WTC11 (cell line): ENCODE results near the gene LDLRAD4. TPM values are rescaled to one million over a fixed set of nuclear protein-coding genes. Genes with fewer than 3 reads are reported as not detected.

Experiments used
- ATAC-seq: fragments of 200-7000 bp; cut with Tn5 transposase; 2 replicates; pipeline ENCODE4 v1.10.0; 2021; ENCODE audit warnings: mild to moderate bottlenecking, moderate library complexity
- CTCF ChIA-PET: fragments of 300-600 bp; sonication (Branson Sonifier 250); formaldehyde crosslinking; loops from one replicate; lab custom pipeline; 2021; ENCODE audit warnings: antibody characterized with exemption; lab: Charles Lee
- POLR2A ChIA-PET: fragments of 350-600 bp; sonication (Branson Sonifier 250); formaldehyde crosslinking; loops from one replicate; lab custom pipeline; 2021; ENCODE audit warnings: antibody characterized with exemption; lab: Charles Lee
- DNase-seq: peaks from one replicate; pipeline ENCODE4 v3.0.0; 2021; ENCODE audit warnings: low spot score
- H3K27ac Mint-ChIP-seq: 2 replicates; pipeline ENCODE4 v1.8.0; 2021; ENCODE audit warnings: mixed read lengths
- H3K27me3 Mint-ChIP-seq: 2 replicates; pipeline ENCODE4 v1.8.0; 2021; ENCODE audit warnings: low read depth, mild to moderate bottlenecking, moderate library complexity, mixed read lengths
- H3K36me3 Mint-ChIP-seq: 2 replicates; pipeline ENCODE4 v1.8.0; 2021; ENCODE audit warnings: mixed read lengths
- H3K4me1 Mint-ChIP-seq: 2 replicates; pipeline ENCODE4 v1.8.0; 2022; ENCODE audit warnings: mixed read lengths
- H3K4me3 Mint-ChIP-seq: 2 replicates; pipeline ENCODE4 v1.8.0; 2021; ENCODE audit warnings: mild to moderate bottlenecking, moderate library complexity, mixed read lengths
- H3K9me3 Mint-ChIP-seq: 2 replicates; pipeline ENCODE4 v1.8.0; 2021; ENCODE audit warnings: mixed read lengths
- ARID4B ChIP-seq: sonication (generic); formaldehyde crosslinking; IDR thresholded peaks from 2 replicates; pipeline ENCODE4 v1.8.0; 2023; ENCODE audit warnings: missing genetic modification reagents, mild to moderate bottlenecking, borderline replicate concordance
- FOXP1 ChIP-seq: sonication (generic); formaldehyde crosslinking; IDR thresholded peaks from 2 replicates; pipeline ENCODE4 v1.8.0; 2022; ENCODE audit warnings: missing genetic modification reagents, mild to moderate bottlenecking, moderate library complexity, borderline replicate concordance
- IRF1 ChIP-seq: sonication (generic); formaldehyde crosslinking; IDR thresholded peaks from 2 replicates; pipeline ENCODE4 v1.8.0; 2023; ENCODE audit warnings: missing genetic modification reagents
- MLX ChIP-seq: sonication (generic); formaldehyde crosslinking; IDR thresholded peaks from 2 replicates; pipeline ENCODE4 v1.8.1; 2023; ENCODE audit warnings: mild to moderate bottlenecking, missing genetic modification reagents, moderate library complexity
- MYBL2 ChIP-seq: sonication (generic); formaldehyde crosslinking; IDR thresholded peaks from 2 replicates; pipeline ENCODE4 v1.8.1; 2023; ENCODE audit warnings: mild to moderate bottlenecking, moderate library complexity, missing genetic modification reagents
- NFE2L1 ChIP-seq: sonication (generic); formaldehyde crosslinking; IDR thresholded peaks from 2 replicates; pipeline ENCODE4 v1.8.1; 2023; ENCODE audit warnings: missing genetic modification reagents
- NFYB ChIP-seq: sonication (generic); formaldehyde crosslinking; conservative IDR thresholded peaks from 2 replicates; pipeline ENCODE4 v1.8.0; 2022; ENCODE audit warnings: low read depth, missing genetic modification reagents
- NR2C2 ChIP-seq: sonication (generic); formaldehyde crosslinking; IDR thresholded peaks from 2 replicates; pipeline ENCODE4 v1.8.0; 2022; ENCODE audit warnings: mild to moderate bottlenecking, missing genetic modification reagents
- OVOL2 ChIP-seq: fragments of 250-450 bp; sonication (Bioruptor Pico); IDR thresholded peaks from 2 replicates; pipeline ENCODE4 v1.9.0; 2021; ENCODE audit warnings: mild to moderate bottlenecking, borderline replicate concordance
- SOX15 ChIP-seq: fragments of 250-450 bp; sonication (Bioruptor Pico); IDR thresholded peaks from 2 replicates; pipeline ENCODE4 v1.9.0; 2021; ENCODE audit warnings: mild to moderate bottlenecking
- TEAD4 ChIP-seq: sonication (generic); formaldehyde crosslinking; IDR thresholded peaks from 2 replicates; pipeline ENCODE4 v1.8.0; 2022; ENCODE audit warnings: mild to moderate bottlenecking, missing genetic modification reagents
- ZNF396 ChIP-seq: fragments of 250-450 bp; sonication (Bioruptor Pico); IDR thresholded peaks from 2 replicates; pipeline ENCODE4 v1.8.0; 2021; ENCODE audit warnings: mild to moderate bottlenecking, moderate library complexity, borderline replicate concordance
- ZNF423 ChIP-seq: fragments of 250-450 bp; sonication (Bioruptor Pico); IDR thresholded peaks from 2 replicates; pipeline ENCODE4 v2.1.2; 2022; ENCODE audit warnings: mild to moderate bottlenecking, moderate library complexity
- ZNF512 ChIP-seq: sonication (generic); formaldehyde crosslinking; IDR thresholded peaks from 2 replicates; pipeline ENCODE4 v1.8.1; 2022; ENCODE audit warnings: missing genetic modification reagents, borderline replicate concordance
- total RNA-seq: library from RNA; stranded (reverse); gene quantifications from 3 replicates; pipeline ENCODE4 v1.2.3, GENCODE V29; 2021
- TF ChIP-seq, protein P1 (sequence below): sonication (generic); formaldehyde crosslinking; IDR thresholded peaks from 2 replicates; pipeline ENCODE4 v1.8.1; 2022; ENCODE audit warnings: mild to moderate bottlenecking, moderate library complexity, missing genetic modification reagents
- TF ChIP-seq, protein P2 (sequence below): sonication (generic); formaldehyde crosslinking; IDR thresholded peaks from 2 replicates; pipeline ENCODE4 v1.8.0; 2022; ENCODE audit warnings: mild to moderate bottlenecking, missing genetic modification reagents
- TF ChIP-seq, protein P3 (sequence below): sonication (generic); formaldehyde crosslinking; conservative IDR thresholded peaks from 2 replicates; pipeline ENCODE4 v1.8.1; 2022; ENCODE audit warnings: mild to moderate bottlenecking, missing genetic modification reagents
- TF ChIP-seq, protein P4 (sequence below): sonication (generic); formaldehyde crosslinking; IDR thresholded peaks from 2 replicates; pipeline ENCODE4 v1.8.1; 2023; ENCODE audit warnings: mild to moderate bottlenecking, missing genetic modification reagents, borderline replicate concordance

Gene LDLRAD4
- total RNA-seq, 1 experiment from 2014 or later, result 6.2 TPM

GRCh38 chr18:13328213-13328612, 109.7 kb downstream of the LDLRAD4 start:
- no peak for ATAC-seq
- no peak for TF ChIP-seq NFE2L1
- no peak for TF ChIP-seq OVOL2 (CRISPR knock-in tag)
- no peak for TF ChIP-seq ARID4B
- TF ChIP-seq SOX15 (CRISPR knock-in tag), result no peak
- no peak for TF ChIP-seq NR2C2
- no peak for TF ChIP-seq MLX (CRISPR knock-in tag)
- no peak for TF ChIP-seq ZNF512
- H3K4me3 Mint-ChIP-seq, result no peak overlapping the region
- peaks cover 18% of the 10 kb centered on the region for H3K4me1 Mint-ChIP-seq
- peaks cover 24% of the 10 kb centered on the region for H3K9me3 Mint-ChIP-seq
- ChIA-PET CTCF (no interaction called here), POLR2A (interaction anchor here (0.6 kb wide), 1 partner anchor 445 kb away, joined by 3 read pairs; no protein-coding TSS in a partner anchor)
- peaks cover 12% of the 10 kb centered on the region for H3K36me3 Mint-ChIP-seq
- H3K27ac Mint-ChIP-seq, result no peak overlapping the region
- no peak for DNase-seq
- H3K27me3 Mint-ChIP-seq, result no peaks in the 10 kb centered on the region

- POLR2A ChIA-PET, result no interaction called here
- Mint-ChIP-seq H3K4me1 (peaks cover 9% of the 10 kb centered on the region), H3K36me3 (peaks cover 12% of the 10 kb centered on the region), H3K4me3 (no peak overlapping the region), H3K9me3 (peaks cover 39% of the 10 kb centered on the region), H3K27ac (no peak overlapping the region), H3K27me3 (no peaks in the 10 kb centered on the region)
- CTCF ChIA-PET, result no interaction called here
- ATAC-seq (no peak), DNase-seq (no peak)
- TF ChIP-seq, protein P1, sequence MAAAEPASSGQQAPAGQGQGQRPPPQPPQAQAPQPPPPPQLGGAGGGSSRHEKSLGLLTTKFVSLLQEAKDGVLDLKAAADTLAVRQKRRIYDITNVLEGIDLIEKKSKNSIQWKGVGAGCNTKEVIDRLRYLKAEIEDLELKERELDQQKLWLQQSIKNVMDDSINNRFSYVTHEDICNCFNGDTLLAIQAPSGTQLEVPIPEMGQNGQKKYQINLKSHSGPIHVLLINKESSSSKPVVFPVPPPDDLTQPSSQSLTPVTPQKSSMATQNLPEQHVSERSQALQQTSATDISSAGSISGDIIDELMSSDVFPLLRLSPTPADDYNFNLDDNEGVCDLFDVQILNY (CRISPR knock-in tag), result no peak
- TF ChIP-seq, protein P2, sequence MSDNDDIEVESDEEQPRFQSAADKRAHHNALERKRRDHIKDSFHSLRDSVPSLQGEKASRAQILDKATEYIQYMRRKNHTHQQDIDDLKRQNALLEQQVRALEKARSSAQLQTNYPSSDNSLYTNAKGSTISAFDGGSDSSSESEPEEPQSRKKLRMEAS, result no peak
- TF ChIP-seq, protein P3, sequence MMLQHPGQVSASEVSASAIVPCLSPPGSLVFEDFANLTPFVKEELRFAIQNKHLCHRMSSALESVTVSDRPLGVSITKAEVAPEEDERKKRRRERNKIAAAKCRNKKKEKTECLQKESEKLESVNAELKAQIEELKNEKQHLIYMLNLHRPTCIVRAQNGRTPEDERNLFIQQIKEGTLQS (CRISPR knock-in tag), result no peak
- TF ChIP-seq, protein P4, sequence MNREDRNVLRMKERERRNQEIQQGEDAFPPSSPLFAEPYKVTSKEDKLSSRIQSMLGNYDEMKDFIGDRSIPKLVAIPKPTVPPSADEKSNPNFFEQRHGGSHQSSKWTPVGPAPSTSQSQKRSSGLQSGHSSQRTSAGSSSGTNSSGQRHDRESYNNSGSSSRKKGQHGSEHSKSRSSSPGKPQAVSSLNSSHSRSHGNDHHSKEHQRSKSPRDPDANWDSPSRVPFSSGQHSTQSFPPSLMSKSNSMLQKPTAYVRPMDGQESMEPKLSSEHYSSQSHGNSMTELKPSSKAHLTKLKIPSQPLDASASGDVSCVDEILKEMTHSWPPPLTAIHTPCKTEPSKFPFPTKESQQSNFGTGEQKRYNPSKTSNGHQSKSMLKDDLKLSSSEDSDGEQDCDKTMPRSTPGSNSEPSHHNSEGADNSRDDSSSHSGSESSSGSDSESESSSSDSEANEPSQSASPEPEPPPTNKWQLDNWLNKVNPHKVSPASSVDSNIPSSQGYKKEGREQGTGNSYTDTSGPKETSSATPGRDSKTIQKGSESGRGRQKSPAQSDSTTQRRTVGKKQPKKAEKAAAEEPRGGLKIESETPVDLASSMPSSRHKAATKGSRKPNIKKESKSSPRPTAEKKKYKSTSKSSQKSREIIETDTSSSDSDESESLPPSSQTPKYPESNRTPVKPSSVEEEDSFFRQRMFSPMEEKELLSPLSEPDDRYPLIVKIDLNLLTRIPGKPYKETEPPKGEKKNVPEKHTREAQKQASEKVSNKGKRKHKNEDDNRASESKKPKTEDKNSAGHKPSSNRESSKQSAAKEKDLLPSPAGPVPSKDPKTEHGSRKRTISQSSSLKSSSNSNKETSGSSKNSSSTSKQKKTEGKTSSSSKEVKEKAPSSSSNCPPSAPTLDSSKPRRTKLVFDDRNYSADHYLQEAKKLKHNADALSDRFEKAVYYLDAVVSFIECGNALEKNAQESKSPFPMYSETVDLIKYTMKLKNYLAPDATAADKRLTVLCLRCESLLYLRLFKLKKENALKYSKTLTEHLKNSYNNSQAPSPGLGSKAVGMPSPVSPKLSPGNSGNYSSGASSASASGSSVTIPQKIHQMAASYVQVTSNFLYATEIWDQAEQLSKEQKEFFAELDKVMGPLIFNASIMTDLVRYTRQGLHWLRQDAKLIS, result no peak
- TF ChIP-seq MLX (CRISPR knock-in tag) (no peak), ZNF396 (CRISPR knock-in tag) (no peak), ZNF423 (CRISPR knock-in tag) (no peak), MYBL2 (CRISPR knock-in tag) (no peak), NFYB (CRISPR knock-in tag) (no peak), TEAD4 (CRISPR knock-in tag) (no peak), FOXP1 (CRISPR knock-in tag) (no peak), IRF1 (CRISPR knock-in tag) (no peak)
Measured at GRCh38 chr18:13330996-13331395, 112.4 kb downstream of the LDLRAD4 start.
